H1 (cell line): ENCODE measurements around the gene TRABD2A. TPM values are rescaled to one million over a fixed set of nuclear protein-coding genes. Genes with fewer than 3 reads are reported as not detected.

Source experiments
- CTCF ChIA-PET: fragments of 300-600 bp; sonication (Branson Sonifier 250); formaldehyde crosslinking; loops from one replicate; lab custom pipeline; 2021; ENCODE audit not compliant: partially characterized antibody; lab: Charles Lee
- POLR2A ChIA-PET: fragments of 300-600 bp; sonication (Branson Sonifier 250); formaldehyde crosslinking; loops from one replicate; lab custom pipeline; 2021; ENCODE audit warnings: inconsistent platforms; ENCODE audit not compliant: partially characterized antibody; lab: Charles Lee
- DNase-seq, 2 experiments: peaks; one replicate each; pipeline versions ENCODE4 v3.0.0 to v3.0.0-alpha.2; 2010 to 2022; ENCODE audit warnings: low spot score in 2 of 2, low read depth in 1 of 2, mixed read lengths in 1 of 2
- FAIRE-seq: peaks from 2 replicates; lab custom pipeline; 2011; peaks lifted over from hg19 to GRCh38; lab: Jason Lieb, UNC
- H2AFZ ChIP-seq: 2 replicates; pipeline ENCODE4 v1.8.1; 2012; ENCODE audit warnings: low read length, inconsistent platforms
- H2AK5ac ChIP-seq: 2 replicates; pipeline ENCODE4 v1.6.1; 2013; ENCODE audit warnings: low read depth, low read length
- H2BK120ac ChIP-seq: replicated peaks from 2 replicates; pipeline ENCODE3; 2013; ENCODE audit warnings: low read depth, low read length, inconsistent platforms
- H2BK12ac ChIP-seq: 2 replicates; pipeline ENCODE4 v1.6.1; 2013; ENCODE audit warnings: low read depth, low read length
- H2BK15ac ChIP-seq: 2 replicates; pipeline ENCODE4 v1.6.1; 2013; ENCODE audit warnings: low read length
- H2BK20ac ChIP-seq: 2 replicates; pipeline ENCODE4 v1.6.1; 2013; ENCODE audit warnings: low read length
- H2BK5ac ChIP-seq: 2 replicates; pipeline ENCODE4 v1.6.1; 2013; ENCODE audit warnings: low read depth, low read length
- H3K14ac ChIP-seq: 2 replicates; pipeline ENCODE4 v1.6.1; 2013; ENCODE audit warnings: inconsistent platforms; ENCODE audit not compliant: insufficient read length
- H3K18ac ChIP-seq: 2 replicates; pipeline ENCODE4 v1.6.1; 2013; ENCODE audit warnings: low read length; ENCODE audit errors: extremely low read depth
- H3K23ac ChIP-seq: 2 replicates; pipeline ENCODE4 v1.6.1; 2013; ENCODE audit warnings: inconsistent platforms; ENCODE audit not compliant: insufficient read length
- H3K23me2 ChIP-seq: 2 replicates; pipeline ENCODE4 v1.6.1; 2013; ENCODE audit warnings: low read depth, low read length
- H3K27ac ChIP-seq: 2 replicates; pipeline ENCODE4 v1.6.1; 2011; ENCODE audit warnings: low read depth, low read length, inconsistent platforms
- H3K27me3 ChIP-seq, 4 experiments: replicated peaks in 1 of 4; 1 replicate in 1 of 4; 2 replicates in 3 of 4; pipeline versions ENCODE4 v1.6.1 to v1.8.1; 2011 to 2013; ENCODE audit warnings: low read length in 3 of 4, mild to moderate bottlenecking in 3 of 4, inconsistent platforms in 2 of 4, mixed read lengths in 2 of 4, moderate library complexity in 1 of 4; ENCODE audit not compliant: control insufficient read depth in 3 of 4, insufficient read depth in 3 of 4; ENCODE audit errors: extremely low read depth in 1 of 4
- H3K36me3 ChIP-seq, 4 experiments: 2 replicates each; pipeline versions ENCODE4 v1.6.1 to v1.8.1; 2011 to 2013; ENCODE audit warnings: mild to moderate bottlenecking in 4 of 4, low read length in 3 of 4, moderate library complexity in 2 of 4, control low read depth in 1 of 4, inconsistent platforms in 1 of 4; ENCODE audit not compliant: insufficient read depth in 4 of 4, control insufficient read depth in 2 of 4
- H3K4ac ChIP-seq: replicated peaks from 2 replicates; pipeline ENCODE3; 2013; ENCODE audit warnings: low read length, low read depth, mixed read lengths, inconsistent platforms; ENCODE audit not compliant: insufficient read length
- H3K4me1 ChIP-seq, 4 experiments: replicated peaks in 1 of 4; 1 replicate in 1 of 4; 2 replicates in 3 of 4; pipeline versions ENCODE4 v1.6.1 to v1.8.1; 2011 to 2013; ENCODE audit warnings: low read length in 3 of 4, inconsistent platforms in 2 of 4, mixed read lengths in 1 of 4; ENCODE audit not compliant: insufficient read depth in 4 of 4, control insufficient read depth in 3 of 4
- H3K4me2 ChIP-seq, 2 experiments: 2 replicates each; pipeline versions ENCODE4 v1.6.1 to v1.8.1; 2011 to 2013; ENCODE audit warnings: low read depth in 2 of 2, low read length in 2 of 2, control low read depth in 1 of 2, inconsistent platforms in 1 of 2, mild to moderate bottlenecking in 1 of 2; ENCODE audit not compliant: insufficient read depth in 1 of 2
- H3K4me3 ChIP-seq, 4 experiments: fragments of 200-600, 300-600 bp in 1 of 4; sonication (generic), shearing (Covaris generic), sonication (Bioruptor Twin) in 1 of 4; 2 replicates each; pipeline versions ENCODE4 v1.5.1 to v1.8.1; 2011 to 2016; ENCODE audit warnings: low read length in 4 of 4, low read depth in 3 of 4, control low read depth in 2 of 4, inconsistent platforms in 2 of 4, mild to moderate bottlenecking in 2 of 4, mixed read lengths in 1 of 4, moderate library complexity in 1 of 4; ENCODE audit not compliant: insufficient read depth in 2 of 4; ENCODE audit errors: extremely low read depth in 1 of 4
- H3K56ac ChIP-seq: replicated peaks from 2 replicates; pipeline ENCODE3; 2013; ENCODE audit warnings: low read depth, mild to moderate bottlenecking, mixed read lengths, low read length, inconsistent platforms; ENCODE audit not compliant: insufficient read length
- H3K79me1 ChIP-seq: 2 replicates; pipeline ENCODE4 v1.6.1; 2013; ENCODE audit warnings: low read depth, low read length, control low read depth
- H3K79me2 ChIP-seq, 2 experiments: 2 replicates each; pipeline versions ENCODE4 v1.6.1 to v1.8.1; 2012 to 2013; ENCODE audit warnings: low read length in 2 of 2, mild to moderate bottlenecking in 2 of 2, inconsistent platforms in 1 of 2; ENCODE audit not compliant: insufficient read depth in 2 of 2, control insufficient read depth in 1 of 2
- H3K9ac ChIP-seq, 4 experiments: replicated peaks in 1 of 4; 1 replicate in 1 of 4; 2 replicates in 3 of 4; pipeline versions ENCODE4 v1.6.1 to v1.8.1; 2011 to 2013; ENCODE audit warnings: low read depth in 3 of 4, low read length in 3 of 4, control low read depth in 2 of 4, mild to moderate bottlenecking in 2 of 4, moderate library complexity in 2 of 4, inconsistent platforms in 1 of 4; ENCODE audit errors: extremely low read depth in 1 of 4
- H3K9me3 ChIP-seq, 2 experiments: 2 replicates each; pipeline versions ENCODE4 v1.6.1 to v1.8.1; 2012 to 2013; ENCODE audit warnings: mild to moderate bottlenecking in 2 of 2, moderate library complexity in 2 of 2, control low read depth in 1 of 2, inconsistent platforms in 1 of 2, low read depth in 1 of 2, low read length in 1 of 2, mixed read lengths in 1 of 2; ENCODE audit not compliant: insufficient read depth in 2 of 2
- H4K20me1 ChIP-seq, 2 experiments: replicated peaks in 1 of 2; 2 replicates each; pipeline versions ENCODE3 to v1.8.1; 2011 to 2013; ENCODE audit warnings: inconsistent platforms in 2 of 2, low read length in 2 of 2, mild to moderate bottlenecking in 1 of 2; ENCODE audit not compliant: insufficient read depth in 2 of 2, control insufficient read depth in 1 of 2
- H4K5ac ChIP-seq: 2 replicates; pipeline ENCODE4 v1.6.1; 2013; ENCODE audit warnings: low read length, low read depth, mixed read lengths, inconsistent platforms; ENCODE audit not compliant: insufficient read length
- H4K8ac ChIP-seq: 2 replicates; pipeline ENCODE4 v1.8.0; 2013; ENCODE audit warnings: mild to moderate bottlenecking, moderate library complexity, low read length, inconsistent platforms; ENCODE audit not compliant: insufficient read depth; ENCODE audit errors: extremely low read depth
- H4K91ac ChIP-seq: replicated peaks from 2 replicates; pipeline ENCODE3; 2013; ENCODE audit warnings: low read length, mixed read lengths, inconsistent platforms; ENCODE audit not compliant: insufficient read length
- ATF2 ChIP-seq: IDR thresholded peaks from 2 replicates; pipeline ENCODE4 v1.6.1; 2012; ENCODE audit warnings: low read length, inconsistent platforms
- EZH2 ChIP-seq: fragments of 200-600 bp; sonication (generic); IDR thresholded peaks from 2 replicates; pipeline ENCODE4 v1.7.1; 2012; ENCODE audit warnings: low read depth, mild to moderate bottlenecking, moderate library complexity, low read length, inconsistent platforms; ENCODE audit not compliant: severe bottlenecking
- JUN ChIP-seq: IDR thresholded peaks from 2 replicates; pipeline ENCODE4 v1.6.1; 2011; ENCODE audit warnings: low read depth, mild to moderate bottlenecking, improper control_type of control experiment, low read length
- KDM5A ChIP-seq: fragments of 200-600 bp; IDR thresholded peaks from 2 replicates; pipeline ENCODE4 v1.7.1; 2012; ENCODE audit warnings: mild to moderate bottlenecking, low read length, inconsistent platforms, mixed read lengths
- PHF8 ChIP-seq: fragments of 200-600 bp; sonication (generic); conservative IDR thresholded peaks from 2 replicates; pipeline ENCODE4 v1.7.1; 2012; ENCODE audit warnings: low read depth, mild to moderate bottlenecking, inconsistent platforms, low read length, moderate library complexity
- YY1 ChIP-seq: IDR thresholded peaks from 2 replicates; pipeline ENCODE4 v1.6.1; 2011; ENCODE audit warnings: low read depth, mild to moderate bottlenecking, low read length
- ZNF274 ChIP-seq: IDR thresholded peaks from 2 replicates; pipeline ENCODE4 v1.7.0; 2012; ENCODE audit warnings: low read length, borderline replicate concordance; ENCODE audit errors: extremely low read depth
- WGBS, 2 experiments: shearing (Covaris generic) in 1 of 2; methylation state at CpG; one replicate each; pipeline versions ENCODE4 v1.1.6 to v1.1.7; 2013 to 2015; ENCODE audit warnings: low lambda C conversion rate in 2 of 2, mixed read lengths in 2 of 2, inconsistent platforms in 1 of 2, low coverage in 1 of 2, missing lambda C conversion rate in 1 of 2; ENCODE audit not compliant: insufficient replicate concordance in 2 of 2, insufficient coverage in 1 of 2, insufficient read length in 1 of 2; ENCODE audit errors: extremely low coverage in 1 of 2, missing lambda C conversion rate in 1 of 2; 5-methylcytosine and 5-hydroxymethylcytosine counted together
- polyA plus RNA-seq, 7 experiments: library from polyadenylated mRNA; depleted of rRNA in 3 of 7; stranded (reverse) in 5 of 7; unstranded in 2 of 7; fragments of >200 nt in 5 of 7; fragments of 200-250 nt in 2 of 7; gene quantifications; 1 replicate in 5 of 7; 2 replicates in 1 of 7; 4 replicates in 1 of 7; pipeline versions ENCODE4 v1.2.1 to v1.2.3, GENCODE V29; 2011 to 2013; ENCODE audit warnings: missing spikeins in 2 of 7, mixed read lengths in 2 of 7
- total RNA-seq: library from RNA; stranded (reverse); fragmentation: NEBNext Ultra II Directional; extraction: Animal tissue kit (Norgen Biotek cat#: 25700); gene quantifications from 2 replicates; pipeline ENCODE4 v1.2.1, GENCODE V29; 2021

The TRABD2A gene
- total and polyA plus RNA-seq, 2 of the 8 experiments (the other 6 are each of a cell fraction or from before 2014, with no cell fraction given), result 17.3 to 18.6 TPM

DNA sequence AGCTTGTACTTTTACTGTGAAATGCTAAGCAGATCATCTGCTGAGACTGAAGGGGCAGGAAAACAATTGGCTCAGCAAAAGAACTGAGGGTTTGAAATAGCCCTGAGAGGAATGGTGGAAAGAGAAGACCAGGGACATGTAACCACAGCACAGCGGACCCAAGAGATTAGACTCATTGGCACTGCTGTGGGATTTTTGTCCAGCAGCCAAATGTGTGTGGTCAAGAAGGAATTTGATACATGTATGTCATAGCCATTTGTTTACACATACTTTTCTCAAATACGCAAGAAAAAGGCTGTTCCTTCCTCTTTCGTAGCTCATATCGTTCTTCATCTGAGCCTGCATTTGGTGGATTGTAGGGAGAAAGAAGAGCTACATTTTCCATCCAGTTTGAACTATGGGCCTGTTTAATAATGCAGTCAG lies 73.8 kb downstream of the TRABD2A start:
- no peak overlapping the region for H3K4me3 ChIP-seq
- no peak overlapping the region for H3K56ac ChIP-seq
- TF ChIP-seq EZH2, result no peak
- no peak for TF ChIP-seq ZNF274
- TF ChIP-seq KDM5A, result no peak
- TF ChIP-seq YY1, result no peak
- no peak for TF ChIP-seq JUN
- TF ChIP-seq ATF2, result no peak
- TF ChIP-seq PHF8, result no peak
- H3K4me1 ChIP-seq, result no peaks in the 10 kb centered on the region
- no peak overlapping the region for H3K4me2 ChIP-seq
- H4K91ac ChIP-seq, result no peak overlapping the region
- no peak overlapping the region for H2AFZ ChIP-seq
- DNase-seq (no peak), FAIRE-seq (no peak)
- no peak overlapping the region; the same call in 1 of the 2 replicates for H2BK20ac ChIP-seq
- ChIA-PET POLR2A (interaction anchor here (0.6 kb wide), 1 partner anchor 45 kb away, joined by 3 read pairs; no protein-coding TSS in a partner anchor), CTCF (interaction anchor here (1.7 kb wide), 1 partner anchor 51 kb away, joined by 3 read pairs; no protein-coding TSS in a partner anchor)
- no peaks in the 10 kb centered on the region for H4K20me1 ChIP-seq
- H2BK5ac ChIP-seq, result no peak overlapping the region
- no peak overlapping the region for H3K18ac ChIP-seq
- H3K23ac ChIP-seq, result no peak overlapping the region
- no peaks in the 10 kb centered on the region for H3K79me2 ChIP-seq
- no peak overlapping the region for H2BK12ac ChIP-seq
- H3K23me2 ChIP-seq, result no peaks in the 10 kb centered on the region
- H2AK5ac ChIP-seq, result no peak overlapping the region
- H2BK15ac ChIP-seq, result no peak overlapping the region
- H3K4ac ChIP-seq, result no peak overlapping the region
- no peak overlapping the region for H3K14ac ChIP-seq
- WGBS, 2 experiments, result 87% methylated on average over 4 of the region's 4 CpGs; no CpG with 5 or more reads in 1 of the 2 experiments
- no peak overlapping the region for H4K5ac ChIP-seq
- H3K79me1 ChIP-seq, result no peaks in the 10 kb centered on the region
- H3K9ac ChIP-seq, result no peak overlapping the region
- no peak overlapping the region for H3K27ac ChIP-seq
- no peak overlapping the region for H2BK120ac ChIP-seq
- no peak overlapping the region for H4K8ac ChIP-seq
- no peaks in the 10 kb centered on the region for H3K36me3 ChIP-seq
- H3K27me3 ChIP-seq, result no peaks in the 10 kb centered on the region
- no peaks in the 10 kb centered on the region for H3K9me3 ChIP-seq
